Femur (tissue), 1 donor: Measurements from ENCODE around the gene SNX9.

Experiments
- DNase-seq: peaks from one replicate; pipeline ENCODE4 v3.0.0-alpha.2; 2017

Gene SNX9

DNA sequence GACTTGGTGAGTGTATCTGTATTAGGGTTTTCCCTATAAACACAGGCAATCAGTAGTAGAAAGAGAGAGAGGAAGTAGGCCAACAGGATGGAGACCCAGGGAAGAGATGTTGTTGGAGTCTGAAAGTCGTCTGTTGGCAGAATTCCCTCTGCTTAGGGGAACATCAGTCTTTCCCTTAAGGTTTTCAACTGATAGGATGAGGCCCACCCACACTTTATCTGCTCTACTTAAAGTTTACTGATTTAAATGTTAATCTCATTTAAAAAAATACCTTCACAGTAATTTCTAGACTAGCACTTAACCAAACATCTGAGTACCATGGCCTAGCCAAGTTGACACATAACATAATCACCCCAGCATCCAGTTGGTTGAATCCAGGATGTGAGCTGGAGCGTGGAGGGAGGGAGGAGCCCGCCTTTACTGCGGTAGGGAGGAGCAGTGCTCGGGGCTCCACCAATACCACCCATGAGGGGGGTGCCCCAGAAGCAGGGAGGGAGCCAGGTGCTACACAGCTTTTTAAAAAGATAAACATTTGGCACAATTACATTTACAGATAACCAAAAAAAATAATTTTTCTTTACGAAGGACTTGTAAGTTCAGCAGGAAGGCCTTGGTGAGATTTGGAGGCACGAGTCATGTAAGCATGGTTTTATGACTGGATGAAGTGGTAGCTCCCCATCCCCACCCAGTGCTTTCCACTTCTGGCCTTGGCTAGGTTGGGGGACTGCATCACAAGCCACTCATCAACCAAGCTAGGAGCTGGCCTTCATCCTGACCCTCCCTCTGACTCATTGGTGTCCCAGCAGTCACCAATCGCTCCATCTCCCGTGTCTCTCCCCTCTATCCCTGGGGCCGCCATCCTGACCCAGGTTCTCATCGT lies 18.4 kb upstream of the SNX9 start:
- DNase-seq, result no peak

DNA sequence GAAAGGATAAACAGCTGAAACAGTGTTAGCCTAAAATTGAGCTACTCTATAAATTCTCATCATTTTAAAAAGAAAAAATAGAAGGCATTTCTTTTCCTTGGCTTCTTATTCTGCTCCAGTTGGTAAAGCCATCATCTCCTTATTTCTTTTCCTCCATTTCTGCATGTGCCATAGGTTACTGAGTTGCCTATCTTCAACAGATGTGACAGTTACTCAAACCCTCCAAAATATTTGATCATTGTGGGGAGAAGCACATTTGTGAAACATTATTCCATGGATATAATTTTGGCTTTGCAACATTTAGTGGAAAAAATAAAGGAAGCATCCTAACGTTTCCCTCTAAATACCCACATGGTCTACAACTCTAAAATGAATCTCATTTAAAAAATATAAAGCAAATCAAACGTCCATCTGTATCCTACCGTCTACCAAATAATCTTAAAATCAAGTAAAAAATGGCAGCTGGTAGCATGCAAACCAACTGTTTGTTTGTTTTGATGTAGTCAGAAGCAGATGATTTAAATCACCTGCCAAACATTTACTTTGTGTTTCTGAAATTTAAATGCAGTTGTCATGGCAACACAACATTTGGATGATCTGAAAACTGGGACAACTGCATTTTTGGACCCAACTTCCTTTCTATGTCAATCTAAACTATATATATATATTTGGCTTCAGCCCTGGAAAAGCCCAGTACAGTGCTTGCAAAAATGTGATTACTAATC lies 16.8 kb upstream of the SNX9 start:
- no peak for DNase-seq

DNA sequence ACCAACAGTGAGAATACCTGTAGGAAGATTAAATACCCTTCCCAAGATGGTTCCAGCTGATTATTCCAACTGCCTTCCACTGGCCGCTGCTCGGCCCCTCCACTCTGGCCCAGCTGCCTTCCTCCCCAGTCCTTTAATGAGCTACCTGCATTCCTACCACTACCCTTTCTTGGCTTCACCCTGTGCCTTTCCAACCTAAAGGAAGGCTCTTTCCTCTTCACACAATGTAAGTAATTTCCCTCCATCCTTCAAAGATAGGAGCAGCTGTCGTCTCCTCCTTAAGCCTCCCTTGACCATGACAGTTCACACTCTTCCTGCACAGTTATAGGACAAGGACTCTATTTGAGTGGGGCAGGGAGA lies 16.2 kb upstream of the SNX9 start:
- no peak for DNase-seq

DNA sequence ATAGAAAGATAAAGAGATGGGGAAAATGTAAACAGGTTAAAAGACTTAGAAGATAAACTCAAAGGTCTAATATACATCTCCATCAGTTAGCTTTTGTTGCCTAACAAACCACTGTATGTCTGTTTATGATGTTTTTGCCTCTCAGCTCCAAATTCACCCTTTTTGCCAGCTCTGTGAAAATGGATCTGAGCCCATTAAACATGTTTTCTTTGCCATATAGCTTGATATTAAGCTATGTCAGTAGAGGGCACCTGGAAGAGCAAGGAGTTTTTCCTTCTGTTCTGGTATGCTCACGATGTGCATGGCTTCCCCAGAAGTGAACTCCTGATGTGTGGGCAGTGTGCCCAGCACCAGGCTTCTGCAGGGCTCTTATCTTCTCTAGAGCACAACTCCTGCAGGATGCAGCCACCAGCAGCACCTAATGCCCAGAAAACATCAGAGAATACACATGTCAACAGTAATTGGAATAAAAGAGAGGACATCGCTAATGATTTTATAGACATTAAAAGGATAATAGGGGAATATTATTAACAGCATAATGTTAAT lies 14.6 kb upstream of the SNX9 start:
- DNase-seq, result no peak

DNA sequence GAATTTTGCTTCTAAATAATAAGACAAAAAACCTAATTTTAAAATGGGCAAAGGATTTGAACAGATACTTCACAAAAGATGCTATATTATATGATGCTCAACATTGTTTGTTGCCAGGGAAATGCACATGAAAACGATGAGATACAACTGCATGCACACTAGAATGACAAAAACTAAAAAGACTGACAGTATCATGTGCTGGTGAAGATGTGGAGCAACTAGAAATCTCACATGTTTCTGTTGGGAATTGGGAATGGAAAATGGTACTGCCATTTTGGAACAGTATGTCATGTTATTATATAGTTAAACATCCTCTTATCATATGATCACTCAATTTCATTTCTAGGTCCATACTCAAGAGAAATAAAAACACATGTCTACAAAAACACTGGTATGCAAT lies 13.4 kb upstream of the SNX9 start:
- DNase-seq, result no peak

DNA sequence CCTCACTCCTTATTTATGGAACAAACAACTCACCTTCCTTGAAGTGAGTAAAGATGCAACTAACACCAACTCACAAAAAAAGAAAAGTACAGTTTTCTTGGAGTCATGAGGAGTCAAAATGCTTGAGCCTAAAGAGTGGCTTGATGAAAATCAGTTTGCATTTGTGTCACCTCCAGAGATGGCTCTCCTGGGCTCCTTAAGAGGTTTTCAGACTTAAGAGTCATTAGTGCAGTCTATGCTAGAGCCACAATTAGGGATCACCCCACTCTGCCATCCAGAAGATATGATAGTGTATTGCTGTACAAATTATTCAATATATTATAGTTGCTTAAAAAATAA lies 11.9 kb upstream of the SNX9 start:
- DNase-seq, result no peak

DNA sequence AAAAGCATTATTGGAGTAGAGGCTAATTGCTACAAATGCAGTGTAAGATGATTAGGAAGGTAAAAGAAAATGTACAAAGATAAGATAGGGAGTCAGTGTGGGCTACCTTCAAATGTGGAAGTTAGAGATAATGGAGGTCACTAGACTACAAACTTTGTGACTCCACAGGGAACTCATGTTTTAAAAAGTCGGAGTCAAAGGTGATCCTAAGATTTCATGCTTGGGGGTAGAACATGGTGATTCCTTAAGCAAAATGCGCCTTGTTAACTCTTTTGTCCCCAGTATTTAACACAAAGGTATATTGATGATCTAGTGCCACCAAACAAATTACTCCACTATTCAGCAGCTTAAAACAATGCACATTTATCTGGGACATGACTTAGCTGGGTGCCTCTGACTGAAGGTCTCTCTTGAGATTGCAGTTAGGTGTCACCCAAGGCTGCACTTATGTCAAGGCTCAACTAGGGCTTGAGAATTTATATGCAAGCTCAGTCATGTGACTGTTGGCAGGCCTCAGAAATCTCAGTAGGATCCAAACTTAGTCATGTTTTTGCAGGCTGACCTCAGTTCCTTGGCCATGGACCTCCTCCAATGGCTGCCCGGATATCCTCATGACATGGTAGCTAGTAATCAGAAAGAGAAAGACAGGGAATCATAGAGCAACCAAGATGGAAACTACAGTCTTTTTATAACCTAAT lies 11.4 kb upstream of the SNX9 start:
- DNase-seq, result no peak

DNA sequence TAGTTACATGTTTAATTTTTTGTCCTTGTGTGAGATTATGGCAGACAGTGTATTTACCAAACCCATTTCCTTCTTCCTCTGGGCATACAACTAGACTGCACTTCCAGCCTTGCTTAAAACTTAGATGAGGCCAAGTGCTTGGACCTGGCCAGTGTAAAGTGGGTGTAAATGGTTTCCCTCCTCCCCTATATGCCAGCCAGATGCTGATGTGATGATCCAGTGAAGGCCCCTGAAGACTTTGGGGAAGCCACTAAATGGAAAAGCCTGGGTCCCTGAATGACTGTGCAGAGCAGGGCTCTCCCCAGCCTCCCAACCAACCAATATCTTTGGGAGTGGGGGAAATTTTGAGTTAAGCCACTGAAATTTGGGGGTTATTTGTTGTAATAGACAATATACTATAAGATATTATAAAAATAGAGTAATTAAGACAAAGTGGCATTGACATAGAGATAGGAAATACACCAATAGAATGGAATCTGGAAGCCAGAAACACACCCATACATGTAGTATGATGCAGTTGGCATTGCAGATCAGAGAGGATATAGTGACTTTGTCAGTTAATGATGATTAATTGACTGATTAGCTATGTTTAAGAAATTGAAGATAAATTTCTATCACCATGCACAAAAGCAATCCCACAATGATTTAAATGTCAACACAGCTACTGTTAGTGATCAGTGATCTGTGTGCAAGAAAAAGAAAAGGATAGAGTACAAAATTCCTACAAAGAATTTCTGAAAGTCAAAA lies 10.4 kb upstream of the SNX9 start:
- no peak for DNase-seq

DNA sequence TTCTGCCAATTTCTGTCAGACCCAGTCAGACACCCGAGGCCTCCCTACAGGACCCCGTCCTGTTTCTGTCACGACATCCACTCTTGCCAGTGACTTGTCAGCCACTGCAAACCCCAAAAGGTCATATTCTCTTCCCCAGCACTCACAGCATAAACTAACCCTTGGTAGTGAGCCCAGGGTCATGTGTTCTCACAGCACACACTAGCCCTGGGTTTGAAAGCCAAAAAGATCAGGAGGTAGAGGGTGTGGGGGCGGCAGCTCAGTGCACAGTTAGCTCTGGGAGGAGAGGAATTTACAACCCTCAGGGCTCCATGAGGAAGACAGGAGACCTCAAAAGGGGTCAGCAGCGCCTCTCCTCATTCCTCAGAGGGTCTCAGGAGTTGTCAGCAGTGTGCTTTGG lies 9.9 kb upstream of the SNX9 start:
- DNase-seq, result no peak

DNA sequence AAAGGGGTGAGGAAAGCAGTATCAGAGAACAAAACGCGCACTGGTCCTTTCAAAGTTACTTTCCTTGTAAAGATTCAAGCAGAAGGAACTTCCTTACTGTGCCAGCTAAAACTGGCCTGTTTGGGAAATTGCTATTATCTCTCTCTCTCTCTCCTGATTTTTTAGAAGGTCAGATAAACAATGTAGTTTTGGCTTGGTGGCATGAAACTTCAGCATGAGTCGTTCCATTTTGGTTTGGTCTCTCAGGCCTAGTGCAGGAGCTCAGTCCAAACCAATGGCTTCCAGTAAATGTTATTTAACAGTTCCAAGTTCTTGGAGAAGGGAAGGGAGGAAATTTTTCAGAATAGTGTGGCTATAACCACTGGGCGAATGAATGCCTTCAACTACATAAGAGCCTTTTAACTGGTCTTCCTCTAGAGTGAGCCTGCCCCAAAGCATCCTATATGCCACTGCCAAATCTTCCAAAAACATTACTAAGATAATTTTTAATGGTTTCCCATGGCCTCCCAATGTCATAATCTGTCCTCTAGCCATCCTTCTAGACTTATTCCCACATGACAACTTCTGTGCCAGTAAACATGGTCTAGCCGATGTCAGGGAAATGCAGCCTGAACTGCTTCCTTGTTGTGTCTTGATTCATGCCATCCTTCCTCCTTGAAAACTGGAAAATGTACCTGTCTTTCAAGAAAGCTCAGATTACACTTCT lies 9.1 kb upstream of the SNX9 start:
- no peak for DNase-seq

DNA sequence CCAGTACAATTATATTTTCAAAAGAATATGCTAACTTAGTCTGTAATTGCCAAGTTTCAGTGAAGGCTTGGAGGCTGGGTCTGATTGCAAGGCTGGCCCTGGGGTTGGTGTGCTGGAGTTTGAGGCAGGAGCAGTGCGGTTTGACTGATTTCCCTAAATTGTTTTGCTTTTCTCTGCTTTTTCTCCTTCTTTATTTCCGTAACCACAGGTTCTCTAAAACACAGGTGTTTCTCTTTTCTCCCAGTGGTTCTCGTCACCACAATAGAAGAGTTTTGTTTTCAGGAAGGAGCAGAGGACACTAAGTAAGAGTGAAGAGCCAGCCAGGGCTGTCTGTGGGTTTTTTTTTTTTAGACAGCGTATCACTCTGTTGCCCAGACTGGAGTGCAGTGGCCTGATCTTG lies 8.2 kb upstream of the SNX9 start:
- DNase-seq, result no peak

DNA sequence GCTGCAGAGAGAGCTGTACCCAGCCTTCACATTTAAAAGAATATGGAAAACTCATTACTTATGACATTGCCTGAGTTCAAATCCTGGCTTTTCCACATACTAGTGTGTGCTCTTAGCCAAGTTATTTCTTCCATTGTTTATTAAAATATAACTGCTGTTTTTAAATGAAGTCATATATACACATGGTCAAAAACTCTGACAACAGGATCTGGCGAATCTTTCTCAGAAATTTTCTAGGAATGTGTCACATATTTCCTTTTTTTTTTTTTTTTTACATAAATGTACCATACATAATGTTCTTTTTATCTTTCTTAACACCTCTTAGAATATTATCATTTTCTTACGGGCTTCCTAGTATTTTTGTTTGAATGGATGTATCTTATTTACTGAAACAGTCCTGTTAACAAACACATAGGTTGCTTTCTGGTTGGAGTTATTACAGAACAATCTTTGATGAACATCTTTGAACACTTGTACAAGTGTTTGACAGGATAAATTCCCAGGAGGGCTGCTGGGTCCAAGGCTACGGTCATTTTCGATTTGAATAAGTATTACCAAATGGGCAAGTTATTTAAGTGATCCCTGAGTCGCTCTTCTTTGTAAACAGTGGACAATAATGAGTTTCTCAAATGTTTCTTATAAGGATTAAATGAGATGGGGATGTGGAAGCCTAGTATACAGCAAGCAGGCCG lies 1.6 kb upstream of the SNX9 start:
- no peak for DNase-seq

DNA sequence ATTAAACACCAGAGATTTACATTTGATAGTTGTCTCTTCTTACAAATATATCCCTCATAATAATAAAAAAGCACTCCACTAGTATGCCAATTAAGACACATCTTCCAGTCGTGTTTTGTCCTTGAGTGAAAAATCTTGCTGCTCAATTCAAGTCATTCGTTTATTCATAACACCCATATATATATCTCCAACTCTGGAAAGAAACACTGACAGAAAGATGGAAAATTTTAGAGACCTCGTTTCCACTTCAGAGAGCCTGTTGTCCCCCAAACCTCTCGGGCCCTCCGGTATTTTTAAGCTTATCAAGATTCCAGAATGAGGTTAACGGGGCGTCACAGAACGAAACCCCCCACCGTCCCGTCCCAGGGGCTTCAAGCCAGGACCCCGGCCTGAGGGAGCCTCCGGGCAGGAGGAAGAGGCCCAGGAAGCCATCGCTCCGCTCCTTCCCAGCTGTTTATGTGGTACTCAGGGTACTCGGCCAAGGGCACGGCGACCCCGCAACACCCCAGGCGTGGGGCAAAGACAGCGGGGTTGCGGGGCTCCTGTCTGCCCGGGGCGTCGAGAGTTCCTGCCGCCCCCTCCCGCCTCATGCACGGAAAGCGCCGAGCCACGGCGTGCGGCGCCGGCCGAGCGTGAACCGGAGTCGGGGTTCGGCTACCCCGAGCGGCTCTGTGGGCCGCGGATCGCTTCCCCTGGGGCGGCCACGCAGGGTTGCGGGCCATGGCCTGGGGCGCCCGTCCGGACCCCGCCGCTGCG lies 623 bp upstream of the SNX9 start:
- peak; percentile 42 for DNase-seq

DNA sequence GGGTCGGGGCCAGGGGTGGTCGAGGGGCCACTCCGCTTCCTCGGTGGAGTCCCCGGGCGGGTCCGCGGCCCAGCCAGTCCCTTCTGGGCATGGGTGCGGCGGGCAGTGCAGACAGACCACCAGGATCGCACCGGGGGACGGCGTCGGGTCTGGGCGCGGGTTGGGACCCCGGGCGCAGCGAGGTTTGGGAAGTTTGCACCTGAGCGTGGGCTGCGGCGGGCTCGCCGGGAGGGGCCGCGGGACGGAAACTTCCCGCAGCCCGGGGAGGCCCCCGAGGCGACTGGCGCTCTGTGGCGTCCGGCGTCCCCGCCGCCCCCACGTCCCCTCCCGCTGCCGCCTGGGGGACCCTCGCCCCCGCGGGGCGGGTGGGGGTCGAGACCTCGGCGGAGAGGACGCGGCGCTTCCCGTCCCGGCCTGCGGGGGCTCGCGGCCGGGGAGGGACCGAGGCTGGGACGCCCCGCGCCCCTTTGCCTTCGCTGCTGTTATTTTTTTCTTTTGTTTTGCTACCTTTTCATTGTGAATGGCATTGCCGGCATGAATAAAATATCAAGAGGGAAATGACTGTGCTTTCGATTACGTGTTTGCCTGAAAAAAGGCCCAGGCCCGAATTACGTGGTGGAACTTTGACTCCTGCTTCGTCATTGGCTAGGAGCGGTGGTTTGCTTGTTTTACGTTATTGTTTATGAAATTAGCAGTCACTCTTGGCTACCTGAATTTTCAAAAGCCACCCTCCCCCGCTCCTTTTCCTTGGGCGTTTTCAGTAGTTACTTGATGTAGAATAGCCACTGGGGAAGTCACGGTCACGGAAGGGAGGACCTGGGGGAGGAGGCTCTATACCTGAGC lies 703 bp downstream of the SNX9 start:
- peak; percentile 76 for DNase-seq

DNA sequence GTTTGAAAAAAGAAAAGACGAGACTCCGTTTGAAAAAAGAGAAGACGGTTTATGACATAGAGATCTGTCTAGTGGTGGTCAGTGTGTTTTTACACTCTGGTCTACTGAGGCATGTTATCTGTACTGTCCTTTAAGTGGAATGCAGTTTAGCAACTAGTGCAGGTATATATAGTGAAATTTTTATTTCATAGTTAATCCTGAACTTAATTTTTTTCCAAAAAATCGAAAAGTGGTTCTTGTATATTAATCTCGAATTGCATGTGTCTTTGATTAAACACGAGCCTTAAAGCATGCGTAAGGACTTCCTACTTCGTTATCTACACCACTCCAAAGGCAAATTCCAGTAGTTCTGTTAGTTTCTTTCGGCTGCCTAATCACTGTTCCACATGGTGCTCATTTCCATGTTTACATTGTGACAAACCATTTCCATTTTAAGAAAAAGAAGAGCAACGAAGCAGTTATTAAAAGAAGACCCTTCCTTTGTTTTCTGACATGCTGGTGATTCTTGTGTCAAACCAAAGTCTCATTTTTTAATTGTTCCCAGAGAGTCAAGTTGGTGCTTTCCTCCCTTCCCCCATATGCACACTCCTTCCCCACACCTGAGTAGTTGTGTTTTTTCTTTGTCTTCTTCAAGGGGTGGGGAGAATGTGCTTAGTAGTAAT lies 2.3 kb downstream of the SNX9 start:
- no peak for DNase-seq

DNA sequence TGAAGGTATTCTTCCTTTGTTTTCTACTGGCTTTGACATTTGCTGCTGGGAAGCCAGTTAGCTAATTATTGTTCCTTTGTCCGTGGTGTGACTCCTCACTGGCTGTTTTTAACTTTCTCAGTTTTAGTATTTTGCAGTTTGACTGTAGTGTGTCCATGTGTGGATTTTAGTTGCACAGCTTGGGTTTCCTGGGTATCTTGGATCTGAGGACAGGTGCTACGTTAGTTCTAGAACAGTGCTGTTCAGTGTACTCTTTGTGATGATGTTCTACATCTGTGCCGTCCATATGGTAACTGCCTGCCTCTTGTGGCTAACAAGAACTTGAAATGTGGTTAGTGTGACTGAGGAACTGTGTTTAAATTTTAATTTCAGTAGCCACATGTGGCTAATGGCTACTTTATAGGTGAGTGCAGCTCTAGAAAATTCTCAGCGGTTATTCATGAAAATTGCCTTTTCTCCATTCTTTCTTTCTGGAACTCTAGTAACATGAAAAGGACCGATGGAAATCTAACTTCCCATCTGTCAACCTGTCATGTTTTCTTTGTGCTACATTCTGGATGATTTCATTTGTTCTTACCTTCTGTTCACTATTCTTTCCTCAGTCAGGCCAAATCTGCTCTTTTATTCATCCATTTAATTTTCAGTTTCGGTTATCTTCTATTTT lies 7.4 kb downstream of the SNX9 start:
- DNase-seq, result no peak

DNA sequence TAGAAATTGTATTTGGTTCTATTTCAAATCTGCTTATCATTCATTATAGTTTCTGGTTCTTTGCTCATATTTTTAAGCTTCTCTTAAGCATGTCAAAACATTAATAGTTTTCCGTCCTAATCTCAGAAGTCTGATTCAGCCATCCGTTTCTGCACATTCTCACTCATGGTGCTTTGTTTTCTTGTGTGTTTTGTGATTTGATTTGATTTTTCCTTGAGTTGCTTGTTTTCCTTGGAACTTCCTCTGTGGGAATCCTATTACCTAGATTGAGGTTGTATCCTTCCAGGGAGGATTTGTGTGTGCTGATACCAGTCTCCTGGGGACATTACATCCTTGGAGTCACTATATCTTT lies 7.9 kb downstream of the SNX9 start:
- DNase-seq, result no peak

DNA sequence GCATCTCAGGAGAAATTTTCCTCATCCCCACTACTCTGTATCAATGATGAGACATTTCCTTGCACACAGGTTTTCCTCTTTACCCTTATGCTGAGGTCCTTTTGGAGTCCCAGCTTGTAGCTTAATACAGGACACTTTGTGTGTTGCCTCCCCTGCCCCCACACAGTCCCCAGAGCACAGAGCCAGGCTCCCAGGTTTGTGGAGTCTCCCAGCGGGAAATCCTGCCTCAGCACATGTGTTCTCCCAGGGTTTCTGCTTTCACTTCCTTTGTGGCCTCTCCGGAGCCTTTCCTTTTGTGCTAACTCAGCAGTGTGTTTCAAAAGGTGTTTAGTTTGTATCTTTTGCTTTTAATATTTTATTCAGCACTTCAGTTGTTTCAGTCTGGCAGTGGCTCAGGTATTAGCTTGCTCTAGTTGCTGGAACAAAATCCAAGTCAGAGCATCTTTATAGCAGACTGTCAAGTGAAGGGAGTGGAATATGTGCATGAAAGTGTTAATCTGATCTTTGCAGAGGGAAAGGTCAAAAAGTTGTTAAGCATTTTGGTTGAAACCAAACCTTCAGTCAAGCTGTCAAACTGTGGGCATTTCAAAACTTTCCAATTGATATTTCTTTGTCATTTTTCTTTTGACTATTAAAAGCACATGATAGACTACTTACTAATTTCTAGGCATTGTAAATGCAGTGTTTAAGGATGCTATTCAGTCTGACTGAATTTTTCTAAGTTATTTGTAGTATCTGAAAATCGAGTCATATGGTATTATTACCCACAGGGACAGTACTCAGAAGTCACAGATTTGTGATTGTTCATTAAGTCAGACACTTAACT lies 8.6 kb downstream of the SNX9 start:
- no peak for DNase-seq
